ENCODE results near the gene CHST11.

Gene CHST11

DNA sequence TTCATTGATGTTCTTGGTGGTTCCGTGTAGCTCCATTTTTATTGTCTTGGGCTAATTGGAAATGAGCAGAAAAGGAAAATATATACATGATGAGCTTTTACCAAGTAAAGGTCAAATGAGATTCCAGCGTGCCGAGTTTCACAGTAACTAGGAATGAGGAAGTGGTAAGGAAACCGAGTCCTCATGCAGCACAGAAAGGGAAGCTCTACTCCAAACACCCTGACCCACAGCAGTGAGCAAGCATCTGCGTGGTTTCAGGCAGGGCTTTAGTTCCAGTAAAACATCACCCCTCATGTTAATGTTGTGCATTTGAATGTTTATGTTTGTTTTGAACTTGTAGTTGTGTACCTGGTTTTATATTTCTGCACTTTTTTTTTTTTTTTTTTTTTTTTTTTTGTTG, 293.3 kb downstream of the CHST11 start:
- DNase-seq: peak; percentile 41

DNA sequence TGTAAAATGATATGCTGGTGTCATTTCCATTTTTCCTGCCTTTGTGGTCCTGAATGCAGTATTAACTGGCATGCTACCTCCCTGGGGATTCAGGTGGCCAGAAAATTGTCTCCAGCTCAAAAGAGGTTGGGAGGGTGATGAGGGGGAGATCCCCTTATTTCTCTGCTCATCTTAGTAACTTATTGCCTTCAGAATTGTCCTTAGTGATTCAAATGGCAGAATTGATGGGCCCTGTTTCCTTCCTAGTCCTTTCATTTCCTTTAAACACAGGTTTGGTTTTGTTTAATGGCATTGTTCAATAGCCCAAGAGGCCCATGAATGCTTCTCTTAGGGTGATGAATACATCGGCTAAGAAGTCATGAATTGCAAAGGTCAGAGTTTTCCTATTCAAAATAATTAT, 294.4 kb downstream of the CHST11 start:
- DNase-seq: peak; percentile 11

DNA sequence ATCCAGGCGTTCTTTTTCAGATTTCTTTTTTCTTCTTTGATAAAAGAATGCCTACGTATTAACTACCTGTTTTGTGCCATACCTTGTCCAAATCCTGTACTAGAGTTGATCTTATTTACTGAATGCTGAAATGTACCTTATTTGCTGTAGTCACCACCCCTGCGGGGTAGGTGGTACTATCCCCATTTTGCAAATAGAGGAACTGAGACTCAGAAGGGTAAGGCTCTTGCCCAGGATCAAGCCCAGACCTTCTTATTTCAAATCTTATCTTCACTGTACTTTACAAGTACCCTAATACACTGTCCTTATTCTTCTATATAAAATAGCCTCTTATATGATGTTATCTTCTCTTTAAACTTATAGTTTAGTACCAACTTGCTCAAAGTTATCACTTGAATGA, 294.8 kb downstream of the CHST11 start:
- no peak for DNase-seq

DNA sequence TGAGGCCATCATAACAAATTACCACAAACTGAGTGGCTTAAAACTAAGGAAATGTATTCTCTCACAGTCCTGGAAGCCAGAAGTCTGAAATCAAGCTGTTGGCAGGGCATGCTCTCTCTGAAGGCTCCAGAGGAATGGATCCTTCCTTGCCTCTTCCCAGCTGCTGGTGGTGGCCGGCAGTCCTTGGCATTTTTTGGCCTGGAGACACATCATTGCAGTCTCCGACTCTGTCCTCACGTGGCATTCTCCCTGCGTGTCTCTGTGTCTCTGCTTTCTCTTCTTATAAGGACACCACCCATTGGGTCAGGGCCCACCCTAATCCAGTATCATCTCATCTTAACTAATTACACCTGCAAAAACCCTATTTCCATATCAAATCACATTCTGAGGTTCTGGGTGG, 295.3 kb downstream of the CHST11 start:
- DNase-seq: peak; percentile 5

DNA sequence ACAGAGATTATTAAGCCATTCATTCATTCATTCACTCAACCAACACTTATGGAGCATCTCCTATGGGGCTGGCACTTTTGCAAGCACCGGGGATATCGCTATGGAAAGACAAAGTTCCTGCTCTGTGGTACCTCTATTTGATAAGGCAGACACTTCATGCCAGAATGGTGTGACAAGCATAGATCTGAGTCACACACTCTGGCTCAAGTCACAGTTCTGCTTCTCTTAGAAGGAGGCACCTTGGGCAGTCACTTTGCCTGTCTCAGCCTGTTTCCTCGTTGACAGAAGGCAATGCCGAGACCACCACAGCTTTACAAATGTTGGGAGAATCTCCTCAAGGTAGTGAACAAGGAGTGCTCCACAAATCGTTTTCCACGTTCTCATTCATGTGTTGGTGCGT, 296.1 kb downstream of the CHST11 start:
- DNase-seq: peak; percentile 30

DNA sequence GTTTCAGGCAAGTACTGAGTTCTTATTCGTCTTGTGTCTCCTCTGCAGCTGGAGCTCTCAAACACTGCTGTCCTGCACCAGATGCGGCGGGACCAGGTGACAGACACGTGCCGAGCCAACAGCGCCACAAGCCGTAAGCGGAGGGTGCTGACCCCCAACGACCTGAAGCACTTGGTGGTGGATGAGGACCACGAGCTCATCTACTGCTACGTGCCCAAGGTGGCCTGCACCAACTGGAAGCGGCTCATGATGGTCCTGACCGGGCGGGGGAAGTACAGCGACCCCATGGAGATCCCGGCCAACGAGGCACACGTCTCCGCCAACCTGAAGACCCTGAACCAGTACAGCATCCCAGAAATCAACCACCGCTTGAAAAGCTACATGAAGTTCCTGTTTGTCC, 300.2 kb downstream of the CHST11 start:
- DNase-seq: no peak

DNA sequence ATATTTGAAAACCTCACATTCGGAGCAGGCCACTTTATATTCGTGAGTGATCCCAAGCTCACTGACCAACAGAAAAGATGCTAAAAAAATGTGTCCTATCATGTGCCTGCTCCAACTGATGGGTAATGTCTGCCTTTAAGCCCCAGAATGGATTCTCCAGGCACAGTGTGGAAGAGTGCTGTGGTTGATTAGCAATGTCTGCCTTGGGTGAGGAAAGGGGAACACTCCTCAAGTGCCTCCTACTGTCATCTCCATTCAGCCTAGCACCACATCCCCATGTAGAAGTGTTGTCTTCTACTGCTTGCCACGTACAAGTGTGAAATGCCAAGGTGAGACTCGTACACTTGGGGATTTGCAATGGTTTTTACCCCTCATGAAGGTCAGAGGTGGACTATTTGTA, 302.0 kb downstream of the CHST11 start:
- DNase-seq: no peak

DNA sequence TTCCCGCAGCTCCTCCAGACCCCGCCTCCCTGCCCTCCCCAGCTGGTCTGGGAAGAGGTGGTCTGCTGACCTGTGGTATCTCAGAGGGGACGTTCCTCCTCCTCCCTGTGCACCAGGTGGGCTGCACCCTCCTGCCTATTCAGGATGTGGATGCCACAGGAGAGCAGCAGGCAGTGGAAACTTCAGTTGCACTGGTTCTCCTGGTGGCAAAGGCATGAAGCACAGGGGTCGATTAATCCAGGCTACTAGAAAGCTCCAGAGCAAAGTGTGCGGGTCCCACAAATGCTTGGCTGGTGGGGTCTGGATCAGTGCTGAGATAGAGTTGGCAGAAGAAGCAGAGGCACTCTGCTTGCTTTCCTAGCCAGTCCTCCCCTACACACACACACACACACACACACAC, 304.3 kb downstream of the CHST11 start:
- no peak for DNase-seq

DNA sequence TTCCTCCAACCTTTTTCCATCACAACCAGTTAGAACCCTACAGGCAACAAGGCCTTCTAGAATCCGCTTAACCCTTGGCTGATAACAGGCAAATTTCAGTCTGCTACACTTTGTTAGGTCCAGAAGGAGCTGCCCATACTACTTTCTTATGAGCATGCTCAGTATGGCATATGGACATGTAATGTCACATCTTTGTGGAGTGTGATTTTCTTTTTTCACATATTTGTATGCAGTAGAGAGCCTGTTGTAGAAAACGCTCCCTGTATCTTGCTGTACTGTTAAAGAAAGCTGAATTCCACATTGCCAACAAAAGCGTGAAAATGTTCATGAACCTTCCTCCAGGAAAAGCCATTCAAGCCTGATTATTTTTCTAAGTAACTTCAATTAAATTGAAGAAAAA, 304.9 kb downstream of the CHST11 start:
- no peak for DNase-seq

DNA sequence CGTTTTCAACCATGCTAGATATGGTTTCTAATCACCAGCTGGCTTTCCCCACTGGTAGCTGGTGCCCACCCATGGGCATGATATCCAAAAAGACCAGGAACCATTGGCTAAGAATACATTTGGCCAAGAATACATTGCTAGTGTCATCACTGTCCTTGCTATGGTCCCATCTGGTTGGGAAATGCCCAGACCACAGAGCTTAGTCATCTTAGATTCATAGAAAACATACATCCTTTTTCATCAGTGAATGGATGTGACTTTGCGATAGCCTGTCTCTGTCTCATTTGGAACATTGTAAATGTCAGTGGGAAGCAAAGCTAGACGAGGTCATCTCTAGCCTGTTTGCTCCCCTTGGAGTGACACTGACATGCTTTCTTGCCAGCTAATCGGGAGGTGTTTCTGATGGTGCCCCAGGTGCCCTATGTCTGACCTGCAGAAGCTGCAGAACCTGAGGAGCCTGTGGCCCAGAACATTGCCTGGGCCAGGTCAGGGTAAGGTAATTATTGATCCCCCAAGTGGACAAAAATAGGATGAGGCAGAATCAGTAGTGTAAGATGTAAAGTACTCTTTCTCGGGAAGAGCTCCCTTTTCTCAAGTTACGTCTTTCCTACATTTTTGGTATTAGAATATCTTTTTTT, 306.5 kb downstream of the CHST11 start:
- DNase-seq: no peak

DNA sequence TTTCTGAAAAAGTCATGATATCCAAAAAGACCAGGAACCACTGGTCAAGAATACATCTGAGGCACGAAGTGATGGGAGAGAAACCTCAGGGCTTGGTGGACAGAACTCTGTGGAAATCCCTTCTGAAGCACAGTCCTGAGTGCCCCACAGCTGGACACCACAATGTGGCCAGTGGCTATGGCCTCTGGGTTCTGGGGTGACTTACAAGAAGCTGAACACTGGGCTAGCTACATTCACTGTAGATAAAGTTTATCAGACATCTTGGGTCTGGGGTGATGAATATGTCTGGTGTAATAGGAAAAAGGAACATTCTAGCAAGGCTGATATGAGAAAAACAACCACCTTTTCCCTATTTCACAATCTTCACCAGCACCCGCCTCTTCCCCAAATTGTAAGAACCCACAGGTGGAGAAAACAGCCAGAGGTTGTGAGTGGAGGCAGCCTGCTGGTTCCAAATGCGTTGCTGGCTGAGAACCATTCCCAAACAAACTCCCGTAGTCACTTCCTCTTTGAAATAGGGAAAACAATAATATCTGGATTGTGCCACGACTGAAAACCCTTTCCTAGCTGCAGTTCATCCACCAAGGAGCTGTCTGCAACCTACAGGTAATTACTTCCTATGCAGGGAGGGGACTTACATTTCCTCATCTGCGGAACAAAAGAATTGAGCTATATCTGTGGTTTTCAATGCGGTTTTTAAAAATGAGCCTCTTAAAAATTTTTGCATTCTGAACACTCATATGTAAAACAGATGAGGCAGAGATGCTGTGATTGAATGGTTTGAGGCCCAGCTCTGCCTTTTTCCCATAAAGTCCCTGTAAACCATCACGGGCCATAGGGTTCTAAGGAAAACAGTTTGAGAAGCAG, 307.7 kb downstream of the CHST11 start:
- no peak for DNase-seq

DNA sequence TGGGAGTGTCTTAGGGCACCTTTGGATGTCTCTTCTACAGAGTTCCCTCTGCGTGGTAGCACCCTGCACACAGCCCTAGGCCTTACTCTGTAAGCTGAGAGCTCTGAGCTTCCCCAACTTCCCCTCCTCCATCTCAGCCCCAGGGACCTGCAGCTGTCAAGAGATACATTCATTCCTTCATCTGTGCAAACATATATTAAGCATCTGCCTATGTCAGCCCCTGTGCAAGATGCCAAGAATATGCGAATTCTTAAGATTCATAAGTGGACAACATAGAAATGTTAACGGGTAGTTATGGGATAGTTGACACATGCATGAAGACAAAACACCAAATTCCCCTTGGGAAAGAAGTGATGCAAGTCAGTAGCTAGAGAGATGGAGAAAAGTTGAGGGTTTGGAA, 310.5 kb downstream of the CHST11 start:
- DNase-seq: no peak

DNA sequence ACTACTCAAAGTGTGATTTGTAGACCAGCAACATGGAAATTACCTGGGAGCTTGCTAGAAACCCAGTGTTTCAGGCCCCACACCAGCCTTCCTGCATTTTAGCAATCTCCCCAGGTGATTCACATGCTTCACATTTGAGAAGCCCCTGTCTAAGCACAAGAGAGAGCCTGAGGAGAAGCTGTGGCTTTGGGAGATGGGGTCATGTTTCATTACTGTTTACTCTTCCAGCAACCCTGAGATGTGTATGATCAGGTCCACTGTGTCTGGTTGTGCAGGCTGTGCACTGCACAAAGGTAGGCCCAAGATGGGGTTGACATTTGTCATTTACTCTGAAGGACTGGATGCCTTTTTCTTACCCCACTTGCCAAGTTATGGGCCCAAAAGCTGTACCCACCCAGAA, 311.3 kb downstream of the CHST11 start:
- DNase-seq: no peak

DNA sequence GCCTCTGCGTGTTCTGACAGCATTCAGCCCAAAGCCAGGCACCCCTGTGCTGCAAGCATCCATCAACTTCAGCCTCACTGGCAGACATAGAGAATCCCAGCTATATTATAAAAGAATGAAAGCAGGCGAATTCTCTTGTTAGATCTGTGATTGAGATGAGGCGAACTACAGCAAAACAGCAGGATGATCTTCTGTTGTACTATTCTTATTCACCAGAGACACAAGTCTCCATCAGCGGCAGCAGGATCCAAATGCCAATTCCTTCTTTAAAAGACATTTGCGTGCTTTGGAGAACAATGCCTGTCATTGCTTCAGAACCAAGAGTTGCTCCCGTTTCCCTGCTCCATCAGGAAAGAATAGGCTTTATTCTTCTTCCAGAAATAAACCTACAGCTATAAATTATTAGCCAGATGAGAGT, 312.4 kb downstream of the CHST11 start:
- no peak for DNase-seq

DNA sequence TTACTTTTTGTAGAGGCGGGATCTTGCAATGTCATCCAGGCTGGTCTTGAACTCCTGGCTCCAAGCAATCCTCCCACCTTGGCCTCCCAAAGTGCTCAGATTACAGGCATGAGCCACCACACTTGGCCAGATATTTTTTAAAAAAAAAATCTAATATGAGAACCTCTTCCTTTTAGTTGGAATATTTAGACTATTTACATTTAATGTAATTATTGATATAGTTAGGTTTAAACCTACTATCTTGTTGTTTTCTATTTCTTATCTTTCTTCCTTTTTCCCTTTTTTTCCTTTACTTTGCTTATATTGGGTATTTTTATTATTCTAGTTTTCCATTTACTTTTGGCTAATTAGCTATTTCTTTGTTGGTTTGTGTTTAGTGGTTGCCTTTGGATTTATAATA, 315.6 kb downstream of the CHST11 start:
- DNase-seq: no peak

DNA sequence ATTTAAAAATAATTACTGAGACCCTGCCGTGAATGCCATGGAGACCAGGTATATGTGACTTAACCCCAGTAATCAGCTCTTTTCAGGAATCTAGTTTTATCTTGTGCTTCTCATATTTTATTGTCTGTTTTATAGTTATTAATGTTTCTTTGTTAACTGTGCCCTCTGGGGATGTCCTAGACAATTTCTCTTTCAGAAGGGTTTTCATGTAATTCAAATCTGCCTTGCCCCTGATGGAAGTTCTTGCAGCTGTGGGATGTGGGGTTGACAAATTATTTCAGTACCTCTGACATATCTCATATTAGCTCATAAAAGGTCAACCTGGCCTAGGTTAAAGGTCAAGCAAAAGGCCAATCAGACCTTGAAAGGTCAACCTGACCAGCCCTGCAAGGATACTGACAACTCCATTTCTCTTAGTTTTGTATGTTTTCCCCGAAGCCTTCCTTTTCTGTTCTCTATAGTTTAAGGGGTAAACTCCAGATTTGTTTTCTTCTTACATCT, 319.0 kb downstream of the CHST11 start:
- DNase-seq: no peak

DNA sequence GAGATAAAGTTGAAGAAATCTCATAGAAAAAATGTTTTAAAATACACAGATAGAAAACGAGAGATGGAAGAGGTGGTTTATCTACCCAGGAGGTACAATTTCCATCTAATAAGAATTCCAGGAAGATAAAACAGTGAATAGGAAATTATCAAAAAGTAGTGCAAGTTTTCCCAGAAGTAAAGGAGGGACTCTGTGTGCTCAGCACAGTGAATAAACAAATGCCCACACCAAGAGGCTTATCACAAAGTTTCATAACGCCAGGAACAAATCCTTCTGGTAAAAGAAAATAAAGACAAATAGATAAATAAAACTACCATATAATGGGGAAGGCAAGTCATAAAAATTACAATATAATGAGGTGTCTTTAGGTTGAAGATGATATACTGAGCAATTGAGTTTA, 322.4 kb downstream of the CHST11 start:
- no peak for DNase-seq

DNA sequence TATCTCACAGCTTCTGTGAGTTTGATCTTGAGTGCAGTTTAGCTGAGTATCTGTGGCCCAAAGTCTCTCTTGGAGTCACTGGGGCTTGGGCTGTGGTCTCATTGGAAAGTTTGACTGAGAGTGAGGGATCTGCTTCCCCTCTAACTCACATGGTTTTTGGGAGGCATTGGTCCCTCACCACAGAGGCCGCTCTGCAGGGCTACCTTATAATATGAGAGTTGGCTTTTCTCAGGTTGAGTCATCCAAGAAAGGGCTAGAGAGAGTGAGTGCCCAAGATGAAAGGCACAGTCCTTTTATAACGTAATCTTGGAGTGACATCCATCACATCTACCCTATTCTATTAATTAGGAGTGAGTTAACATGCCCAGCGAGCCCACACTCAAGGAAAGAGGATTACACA, 325.5 kb downstream of the CHST11 start:
- no peak for DNase-seq

DNA sequence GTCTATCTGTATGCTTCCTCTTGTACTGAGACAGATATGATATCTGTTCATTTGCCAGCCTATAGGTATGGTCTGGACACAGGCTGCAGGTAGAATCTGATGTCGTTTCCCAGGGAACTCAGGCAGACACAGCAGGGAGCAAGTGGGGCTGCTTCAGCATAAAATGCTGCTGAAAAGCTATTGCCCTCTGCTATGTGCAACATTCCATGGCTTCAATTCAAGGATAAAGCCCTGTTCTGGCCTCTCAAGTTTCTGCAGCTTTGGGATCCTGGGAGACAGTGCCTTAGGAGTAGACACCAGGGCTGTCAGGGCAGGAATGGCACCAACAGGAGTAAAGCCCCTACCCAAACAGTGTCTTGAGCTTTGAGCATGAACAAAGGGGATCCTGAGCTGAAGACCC, 327.8 kb downstream of the CHST11 start:
- no peak for DNase-seq

DNA sequence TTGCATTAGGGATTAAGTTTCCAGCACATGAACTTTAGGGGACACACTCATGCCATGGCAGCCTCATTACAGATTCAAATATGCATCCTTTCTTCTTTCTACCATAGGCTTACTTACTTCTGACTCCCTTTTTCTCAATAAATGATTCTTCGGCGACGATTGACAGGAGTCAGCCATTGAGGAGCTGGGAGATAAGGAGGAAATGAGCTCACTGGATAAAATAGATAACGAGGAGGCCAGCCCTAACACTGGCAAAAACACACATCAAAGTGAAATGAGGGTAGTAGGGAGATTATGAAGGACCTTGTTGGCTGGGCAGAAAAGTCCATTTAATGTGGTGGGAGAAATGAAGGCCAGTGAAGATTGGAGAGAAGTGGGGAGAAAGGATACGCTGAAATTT, 329.1 kb downstream of the CHST11 start:
- DNase-seq: no peak

DNA sequence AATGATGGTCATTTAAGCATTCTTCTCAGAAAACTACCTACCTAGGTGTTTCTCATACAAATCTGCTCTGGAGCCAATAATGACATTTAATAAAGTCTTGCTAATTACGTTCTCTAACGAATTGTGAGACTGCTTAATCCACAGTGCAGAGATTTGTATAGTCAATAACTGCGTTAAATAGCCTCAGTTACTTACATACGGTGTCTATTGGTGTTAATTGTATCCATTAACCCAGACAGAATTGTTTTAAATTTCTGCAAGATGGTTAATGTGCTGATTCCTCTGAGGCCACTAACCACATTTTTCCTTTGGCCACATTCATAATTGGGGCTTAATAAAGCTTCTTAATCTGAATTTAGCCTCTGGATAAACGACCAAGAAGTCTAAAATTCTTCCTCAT, 329.6 kb downstream of the CHST11 start:
- no peak for DNase-seq

DNA sequence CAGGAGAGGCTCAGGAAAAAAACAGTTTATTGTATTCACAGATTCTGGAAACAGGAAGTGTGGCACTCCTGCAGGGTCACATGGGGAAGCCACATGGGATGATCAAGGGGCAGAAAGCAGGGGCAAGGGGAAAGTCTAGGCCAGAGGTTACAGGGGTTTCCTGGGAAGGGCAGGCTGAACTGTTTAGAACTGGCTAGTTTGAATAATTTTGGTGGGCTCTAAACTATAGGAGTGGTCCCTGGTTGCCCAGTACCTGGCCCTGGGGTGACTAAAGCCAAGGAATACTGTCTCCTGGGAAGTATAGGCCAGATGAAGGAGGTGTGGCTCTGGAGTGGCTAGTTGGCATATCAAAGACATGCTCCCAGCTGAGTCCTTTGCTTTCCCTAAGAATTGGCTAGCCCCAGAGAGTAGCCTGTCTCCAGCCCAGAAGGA, 332.1 kb downstream of the CHST11 start:
- no peak for DNase-seq

DNA sequence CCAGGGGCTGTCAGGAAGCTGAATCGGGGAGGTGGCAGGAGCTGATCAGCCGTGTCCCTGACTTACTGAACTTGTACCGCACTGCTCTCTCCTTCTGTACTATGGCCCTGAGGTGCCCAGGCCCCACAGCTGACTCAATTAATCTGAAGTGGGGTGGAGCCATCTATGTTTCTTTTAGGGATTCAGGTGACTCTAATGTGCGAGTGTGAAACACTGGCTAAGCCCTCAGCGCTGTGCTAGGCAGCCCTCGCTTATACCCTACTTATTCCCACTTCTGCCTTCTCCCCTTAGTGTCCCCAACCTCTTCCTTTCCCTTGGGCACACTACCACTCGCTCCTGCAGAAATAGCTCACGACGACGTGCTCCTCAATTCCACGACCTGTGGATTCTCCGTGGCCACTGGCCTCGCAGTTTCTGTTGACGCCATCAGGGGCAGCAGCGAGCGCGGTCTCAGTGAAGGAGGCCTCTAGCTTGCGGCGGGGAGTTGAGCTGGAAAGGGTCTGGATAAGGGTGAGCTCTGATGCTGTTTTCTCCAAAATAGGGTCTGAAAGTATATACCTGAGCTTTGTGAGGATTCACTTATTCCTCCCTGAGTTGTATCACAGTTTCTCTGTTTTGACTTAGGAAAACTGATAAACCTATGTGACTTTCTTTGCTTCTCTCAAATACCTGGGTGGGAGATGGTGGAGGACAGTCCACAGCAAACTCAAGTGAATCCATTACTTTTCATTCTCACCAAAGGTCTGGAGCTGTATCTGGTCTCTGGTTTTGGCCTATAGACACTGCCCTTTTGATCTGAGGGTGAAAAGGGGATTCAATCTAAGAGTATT, 333.8 kb downstream of the CHST11 start:
- DNase-seq: peak; percentile 75

DNA sequence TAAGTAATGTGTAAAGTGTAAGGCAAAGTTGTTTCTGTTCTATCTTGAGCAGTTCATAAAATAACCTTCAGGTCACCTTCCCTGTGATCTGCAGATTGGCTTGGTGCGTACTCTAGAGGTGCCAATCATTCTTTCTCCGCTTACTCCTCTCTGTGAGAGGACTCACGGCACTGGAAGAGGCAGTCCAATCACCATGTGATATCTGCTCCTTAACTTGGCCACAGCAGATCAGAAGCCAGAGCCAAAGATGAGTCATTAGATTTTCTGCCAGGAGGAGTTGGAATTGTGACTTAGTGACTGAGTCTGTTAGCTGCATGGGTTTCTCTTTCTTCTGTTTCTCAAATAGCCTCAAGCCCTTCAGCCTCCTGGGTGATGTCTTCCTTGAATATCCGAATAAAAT, 335.8 kb downstream of the CHST11 start:
- DNase-seq: no peak

All from activated CD8-positive, alpha-beta memory T cell treated with anti-CD3 and anti-CD28 coated beads for 24 hours (primary cell).